Mucosa of stomach (tissue), 1 donor: ENCODE results near the gene PARD3.
"Not testable (repeated sequence)": the region's sequence is repeated elsewhere in the genome, so short reads cannot be mapped to it uniquely, and the experiment has no call there.

Source experiments
- H3K27me3 ChIP-seq: one replicate; pipeline ENCODE4 v1.7.0; 2013; ENCODE audit warnings: mild to moderate bottlenecking, low read length; ENCODE audit not compliant: control insufficient read depth, insufficient read depth
- H3K36me3 ChIP-seq: one replicate; pipeline ENCODE4 v1.7.0; 2013; ENCODE audit warnings: low read length; ENCODE audit not compliant: control insufficient read depth, insufficient read depth
- H3K4me1 ChIP-seq: one replicate; pipeline ENCODE4 v1.7.0; 2013; ENCODE audit warnings: mild to moderate bottlenecking, low read length; ENCODE audit not compliant: control insufficient read depth, insufficient read depth
- H3K4me3 ChIP-seq: one replicate; pipeline ENCODE4 v1.7.0; 2013; ENCODE audit warnings: low read length
- H3K9ac ChIP-seq: one replicate; pipeline ENCODE4 v1.7.0; 2013; ENCODE audit warnings: mild to moderate bottlenecking, low read length, moderate library complexity
- H3K9me3 ChIP-seq: one replicate; pipeline ENCODE4 v1.7.0; 2013; ENCODE audit warnings: mild to moderate bottlenecking, low read length, moderate library complexity; ENCODE audit not compliant: control insufficient read depth
- donor health status: Pancreatic carcinoma.

Gene PARD3

GRCh38 chr10:34644815-34645214, 170.3 kb downstream of the PARD3 start:
- H3K27me3 ChIP-seq, H3K4me1 ChIP-seq, H3K36me3 ChIP-seq, H3K9me3 ChIP-seq, H3K9ac ChIP-seq, H3K4me3 ChIP-seq: not testable (repeated sequence)

GRCh38 chr10:34644224-34644623, 170.9 kb downstream of the PARD3 start:
- H3K4me3 ChIP-seq: no peak overlapping the region
- H3K4me1 ChIP-seq: no peaks in the 10 kb centered on the region
- H3K27me3 ChIP-seq: no peaks in the 10 kb centered on the region
- no peaks in the 10 kb centered on the region for H3K9me3 ChIP-seq
- no peak overlapping the region for H3K9ac ChIP-seq
- no peaks in the 10 kb centered on the region for H3K36me3 ChIP-seq

GRCh38 chr10:34643620-34644019, 171.5 kb downstream of the PARD3 start:
- Histone ChIP-seq H3K9me3 (no peaks in the 10 kb centered on the region), H3K27me3 (no peaks in the 10 kb centered on the region), H3K4me1 (peaks cover under 1% of the 10 kb centered on the region), H3K9ac (no peak overlapping the region), H3K36me3 (no peaks in the 10 kb centered on the region), H3K4me3 (no peak overlapping the region)

- peaks cover 3% of the 10 kb centered on the region for H3K4me1 ChIP-seq
- H3K9me3 ChIP-seq: no peaks in the 10 kb centered on the region
Measured at GRCh38 chr10:34641913-34642558, 173.1 kb downstream of the PARD3 start.

DNA sequence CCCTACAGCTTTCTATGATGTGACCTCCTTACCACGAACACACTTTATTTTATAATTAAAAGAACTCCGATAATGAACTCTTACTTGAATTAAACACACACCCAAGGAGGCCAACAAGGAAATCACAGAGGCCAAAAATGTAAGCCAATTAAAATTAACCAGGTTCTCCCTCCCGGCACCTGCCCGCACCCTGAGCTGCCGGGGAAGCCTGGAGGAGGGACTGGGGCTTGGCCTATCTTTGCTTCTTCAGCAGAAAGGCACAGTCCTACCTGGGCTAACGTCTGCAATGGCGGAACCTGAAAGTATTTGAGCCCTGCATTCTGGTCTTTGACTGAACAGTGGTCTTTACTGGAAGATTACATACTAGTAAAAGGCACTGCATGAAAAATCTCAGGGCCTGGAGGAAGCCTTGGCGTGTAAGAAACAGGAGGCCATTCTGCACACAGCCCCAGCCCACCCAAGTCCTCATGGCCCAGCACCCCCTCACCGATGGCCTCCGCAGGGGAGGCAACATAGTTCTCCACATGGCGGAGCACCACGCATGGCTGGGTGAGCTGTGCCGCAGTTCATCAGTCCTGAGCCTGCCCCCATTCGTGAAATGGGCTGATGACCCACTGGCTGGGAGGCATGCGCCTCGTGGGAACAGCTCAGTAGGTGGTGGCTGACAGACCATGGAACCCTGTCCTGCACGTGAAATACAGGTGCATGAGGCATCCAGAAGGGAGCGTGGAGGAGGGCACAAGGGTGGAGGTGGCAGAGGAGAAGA, 173.8 kb downstream of the PARD3 start:
- no peaks in the 10 kb centered on the region for H3K9me3 ChIP-seq
- no peak overlapping the region for H3K4me3 ChIP-seq
- H3K27me3 ChIP-seq: no peaks in the 10 kb centered on the region
- peaks cover 3% of the 10 kb centered on the region for H3K4me1 ChIP-seq
- no peak overlapping the region for H3K9ac ChIP-seq
- no peaks in the 10 kb centered on the region for H3K36me3 ChIP-seq

More at GRCh38 chr10:34641913-34642558, 173.1 kb downstream of the PARD3 start:
- H3K9ac ChIP-seq: no peak overlapping the region
- H3K4me3 ChIP-seq: no peak overlapping the region
- no peaks in the 10 kb centered on the region for H3K27me3 ChIP-seq
- H3K36me3 ChIP-seq: no peaks in the 10 kb centered on the region

- Histone ChIP-seq H3K36me3 (no peaks in the 10 kb centered on the region), H3K9me3 (no peaks in the 10 kb centered on the region), H3K4me3 (no peak overlapping the region), H3K9ac (no peak overlapping the region), H3K27me3 (no peaks in the 10 kb centered on the region), H3K4me1 (peaks cover 3% of the 10 kb centered on the region)
Measured at GRCh38 chr10:34638406-34639054, 176.6 kb downstream of the PARD3 start.

DNA sequence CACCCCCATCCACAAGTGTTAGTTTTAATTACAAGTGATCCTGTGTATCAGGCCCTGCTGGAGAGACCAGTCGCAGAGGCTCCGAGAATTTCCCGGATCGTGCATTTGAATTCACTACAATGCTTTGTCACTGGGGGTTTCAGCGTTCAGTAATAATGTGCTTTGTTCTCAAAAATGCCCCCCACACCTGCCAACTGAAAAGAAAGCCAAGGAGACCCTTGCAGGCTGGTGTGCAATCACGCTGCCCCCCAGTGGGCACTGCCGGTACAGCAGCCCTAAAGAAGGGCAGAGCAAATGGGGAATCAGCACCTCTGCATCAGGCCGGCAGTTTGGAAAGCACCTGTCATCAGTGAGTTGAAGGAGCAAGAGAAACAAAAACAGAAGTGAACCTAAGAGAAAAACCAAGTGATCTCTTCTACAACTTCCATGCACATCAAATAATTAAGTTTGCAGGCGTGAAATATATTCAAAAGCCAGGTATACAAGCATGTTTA, 177.6 kb downstream of the PARD3 start:
- Histone ChIP-seq H3K9me3 (no peaks in the 10 kb centered on the region), H3K27me3 (no peaks in the 10 kb centered on the region), H3K36me3 (no peaks in the 10 kb centered on the region), H3K4me1 (peaks cover 3% of the 10 kb centered on the region), H3K4me3 (no peak overlapping the region), H3K9ac (no peak overlapping the region)

- Histone ChIP-seq H3K4me1 (peaks cover 3% of the 10 kb centered on the region), H3K36me3 (no peaks in the 10 kb centered on the region), H3K9me3 (no peaks in the 10 kb centered on the region), H3K27me3 (no peaks in the 10 kb centered on the region), H3K4me3 (no peak overlapping the region), H3K9ac (no peak overlapping the region)
Measured at GRCh38 chr10:34635111-34635510, 180.0 kb downstream of the PARD3 start.

DNA sequence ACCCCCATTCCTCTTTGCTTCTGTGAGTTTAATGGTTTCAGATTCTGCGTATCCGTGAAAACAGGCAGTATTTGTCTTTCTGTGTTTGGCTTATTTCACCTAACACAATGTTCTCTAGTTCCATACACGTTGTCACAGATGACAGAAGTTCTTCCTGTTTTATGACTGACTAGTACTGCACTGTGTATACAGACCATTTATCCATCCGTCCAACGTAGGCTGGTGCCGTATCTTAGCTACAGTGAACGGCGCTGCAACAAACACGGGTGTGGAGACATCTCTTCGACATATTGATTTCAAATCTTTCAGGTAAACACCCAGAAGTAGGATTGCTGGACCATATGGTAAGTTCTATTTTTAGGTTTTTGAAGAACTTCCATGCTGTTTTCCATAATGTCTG, 181.7 kb downstream of the PARD3 start:
- Histone ChIP-seq H3K9me3 (no peaks in the 10 kb centered on the region), H3K4me1 (peaks cover 3% of the 10 kb centered on the region), H3K9ac (no peak overlapping the region), H3K4me3 (no peak overlapping the region), H3K36me3 (no peaks in the 10 kb centered on the region), H3K27me3 (no peaks in the 10 kb centered on the region)

GRCh38 chr10:34629084-34629483, 186.0 kb downstream of the PARD3 start:
- Histone ChIP-seq H3K27me3 (no peaks in the 10 kb centered on the region), H3K4me1 (peaks cover 7% of the 10 kb centered on the region), H3K36me3 (no peaks in the 10 kb centered on the region), H3K4me3 (no peak overlapping the region), H3K9ac (no peak overlapping the region), H3K9me3 (no peaks in the 10 kb centered on the region)

DNA sequence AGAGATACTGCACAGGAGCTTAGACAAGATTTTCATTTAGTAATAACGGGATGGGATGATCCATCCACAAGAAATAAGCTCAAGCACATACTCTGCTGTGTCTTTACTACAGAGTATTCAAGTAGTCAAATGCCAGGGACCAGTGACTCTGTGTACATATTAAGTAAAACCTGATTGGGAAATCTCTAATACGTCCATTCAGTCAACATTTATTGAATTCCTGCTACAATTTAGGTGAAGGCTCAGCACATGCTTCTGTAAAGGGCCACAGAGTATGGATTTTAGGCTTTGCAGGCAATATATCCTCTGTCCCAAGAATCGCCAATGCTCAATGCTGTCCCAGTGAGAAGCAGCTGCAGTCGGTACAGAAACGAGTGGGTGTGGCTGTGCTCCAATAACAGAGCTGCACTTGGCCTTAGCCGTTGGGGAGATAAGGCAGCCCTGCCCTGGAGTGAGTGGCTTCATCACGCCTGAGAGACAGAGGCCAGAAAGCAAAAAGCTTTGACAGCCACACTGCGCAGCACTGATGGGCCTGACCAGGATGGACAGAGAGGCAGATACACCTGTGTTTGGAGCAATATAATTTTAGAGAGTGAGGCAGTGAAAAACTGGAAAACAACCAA, 186.8 kb downstream of the PARD3 start:
- Histone ChIP-seq H3K27me3 (no peaks in the 10 kb centered on the region), H3K9me3 (no peaks in the 10 kb centered on the region), H3K9ac (no peak overlapping the region)

DNA sequence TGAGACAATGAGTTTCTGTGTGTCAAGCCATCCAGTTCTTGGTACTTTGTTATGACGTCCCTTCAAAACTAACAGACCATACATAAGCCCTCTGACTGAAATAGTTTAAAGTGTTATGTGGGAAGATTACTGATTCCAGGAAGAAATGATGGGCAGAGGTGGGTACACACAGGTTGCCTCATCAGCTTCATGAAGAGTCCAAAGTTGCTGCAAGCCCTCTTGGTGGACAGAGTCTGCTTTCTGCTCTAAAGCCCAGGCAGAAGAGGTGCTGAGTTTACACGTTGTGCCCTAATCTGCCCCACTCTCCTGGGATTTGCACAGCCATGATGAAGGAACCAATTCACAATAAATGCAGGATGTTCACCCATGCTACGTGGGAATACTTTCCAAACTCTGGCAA, 187.4 kb downstream of the PARD3 start:
- no peaks in the 10 kb centered on the region for H3K36me3 ChIP-seq
- H3K9me3 ChIP-seq: no peaks in the 10 kb centered on the region
- H3K4me1 ChIP-seq: peaks cover 7% of the 10 kb centered on the region
- no peak overlapping the region for H3K9ac ChIP-seq
- no peak overlapping the region for H3K4me3 ChIP-seq
- no peaks in the 10 kb centered on the region for H3K27me3 ChIP-seq

More for the DNA sequence above, 186.8 kb downstream of the PARD3 start:
- H3K36me3 ChIP-seq: no peaks in the 10 kb centered on the region
- H3K4me1 ChIP-seq: peaks cover 7% of the 10 kb centered on the region
- no peak overlapping the region for H3K4me3 ChIP-seq
